GM19099 (cell line): ENCODE results near the gene RXFP4.
A peak's percentile ranks its signal among the peaks of the same experiment; 100 is the strongest.

Experiments
- POLR2A ChIP-seq: IDR thresholded peaks from 3 replicates; pipeline ENCODE4 v1.6.1; 2011; ENCODE audit warnings: low read depth; ENCODE audit not compliant: insufficient read length; ENCODE audit errors: extremely low read depth

The RXFP4 gene

GRCh38 chr1:155919801-155920200 is 21.6 kb upstream of the RXFP4 start:
- no peak for TF ChIP-seq POLR2A

- no peak for TF ChIP-seq POLR2A
These were observed 20.7 kb upstream of the RXFP4 start for GRCh38 chr1:155920717-155921116.

- TF ChIP-seq POLR2A: no peak
These were observed 15.9 kb upstream of the RXFP4 start for GRCh38 chr1:155925506-155925905.

- no peak for TF ChIP-seq POLR2A
These were observed 12.4 kb upstream of the RXFP4 start for GRCh38 chr1:155929057-155929456.

GRCh38 chr1:155931332-155932038 is 10.0 kb upstream of the RXFP4 start:
- TF ChIP-seq POLR2A: no peak

GRCh38 chr1:155932081-155932480 is 9.4 kb upstream of the RXFP4 start:
- no peak for TF ChIP-seq POLR2A

GRCh38 chr1:155932487-155932886 is 9.0 kb upstream of the RXFP4 start:
- TF ChIP-seq POLR2A: no peak

GRCh38 chr1:155933591-155934096 is 7.8 kb upstream of the RXFP4 start:
- TF ChIP-seq POLR2A: no peak

- TF ChIP-seq POLR2A: peak; percentile 97
These were observed 7.1 kb upstream of the RXFP4 start, which contains the start of gene KHDC4 for GRCh38 chr1:155934097-155934935. KHDC4 (minus strand) TSS chr1:155934413; CDS start chr1:155934373, 40 bp downstream.

GRCh38 chr1:155934936-155935590 is 6.4 kb upstream of the RXFP4 start:
- TF ChIP-seq POLR2A: no peak

GRCh38 chr1:155938220-155938627 is 3.2 kb upstream of the RXFP4 start:
- no peak for TF ChIP-seq POLR2A

- TF ChIP-seq POLR2A: no peak
These were observed 901 bp upstream of the RXFP4 start for GRCh38 chr1:155940482-155940992.

GRCh38 chr1:155941845-155942531 is 550 bp downstream of the RXFP4 start:
- no peak for TF ChIP-seq POLR2A

GRCh38 chr1:155942578-155943141 is 1.2 kb downstream of the RXFP4 start:
- no peak for TF ChIP-seq POLR2A
